ENCODE measurements around the gene ANAPC16.
"Not testable (repeated sequence)": the region's sequence is repeated elsewhere in the genome, so short reads cannot be mapped to it uniquely, and the experiment has no call there.

ANAPC16 gene

GRCh38 chr10:72218325-72218724, 2.5 kb downstream of the ANAPC16 start:
- no peak for DNase-seq

GRCh38 chr10:72218726-72219125, 2.9 kb downstream of the ANAPC16 start:
- no peak for DNase-seq

- no peak for DNase-seq
Measured at GRCh38 chr10:72219235-72219814, 3.5 kb downstream of the ANAPC16 start.

GRCh38 chr10:72220637-72221036, 4.8 kb downstream of the ANAPC16 start:
- no peak for DNase-seq

- DNase-seq, result no peak
Measured at GRCh38 chr10:72221278-72221677, 5.5 kb downstream of the ANAPC16 start.

GRCh38 chr10:72223743-72224101, 7.9 kb downstream of the ANAPC16 start:
- no peak for DNase-seq

GRCh38 chr10:72224191-72224590, 8.4 kb downstream of the ANAPC16 start:
- DNase-seq, result not testable (repeated sequence)

GRCh38 chr10:72226418-72227027, 10.7 kb downstream of the ANAPC16 start:
- no peak for DNase-seq

- DNase-seq, result no peak
Measured at GRCh38 chr10:72227826-72228225, 12.0 kb downstream of the ANAPC16 start.

- no peak for DNase-seq
Measured at GRCh38 chr10:72228318-72228751, 12.5 kb downstream of the ANAPC16 start.

GRCh38 chr10:72229261-72230251, 13.7 kb downstream of the ANAPC16 start:
- no peak for DNase-seq

GRCh38 chr10:72233621-72234020, 17.8 kb downstream of the ANAPC16 start:
- no peak for DNase-seq

GRCh38 chr10:72234560-72235095, 18.8 kb downstream of the ANAPC16 start:
- no peak for DNase-seq

GRCh38 chr10:72235544-72236279, 19.9 kb downstream of the ANAPC16 start:
- DNase-seq, result no peak

- no peak for DNase-seq
Measured at GRCh38 chr10:72238392-72239175, 22.8 kb downstream of the ANAPC16 start.

GRCh38 chr10:72239409-72239808, 23.6 kb downstream of the ANAPC16 start:
- DNase-seq, result no peak

GRCh38 chr10:72240371-72240770, 24.6 kb downstream of the ANAPC16 start:
- no peak for DNase-seq

- no peak for DNase-seq
Measured at GRCh38 chr10:72241691-72242252, 26.0 kb downstream of the ANAPC16 start.

- DNase-seq, result no peak
Measured at GRCh38 chr10:72242675-72243074, 26.9 kb downstream of the ANAPC16 start.

- no peak for DNase-seq
Measured at GRCh38 chr10:72243822-72244437, 28.1 kb downstream of the ANAPC16 start.

GRCh38 chr10:72244573-72245038, 28.8 kb downstream of the ANAPC16 start:
- DNase-seq, result no peak

Data from effector CD4-positive, alpha-beta T cell (primary cell).